NCI-H128 (cell line): ENCODE data around the gene MAP3K6.

Experiments used
- DNase-seq: peaks from one replicate; lab custom pipeline; 2025; ENCODE audit not compliant: unreplicated experiment; lab: John Stamatoyannopoulos, UW

The MAP3K6 gene

DNA sequence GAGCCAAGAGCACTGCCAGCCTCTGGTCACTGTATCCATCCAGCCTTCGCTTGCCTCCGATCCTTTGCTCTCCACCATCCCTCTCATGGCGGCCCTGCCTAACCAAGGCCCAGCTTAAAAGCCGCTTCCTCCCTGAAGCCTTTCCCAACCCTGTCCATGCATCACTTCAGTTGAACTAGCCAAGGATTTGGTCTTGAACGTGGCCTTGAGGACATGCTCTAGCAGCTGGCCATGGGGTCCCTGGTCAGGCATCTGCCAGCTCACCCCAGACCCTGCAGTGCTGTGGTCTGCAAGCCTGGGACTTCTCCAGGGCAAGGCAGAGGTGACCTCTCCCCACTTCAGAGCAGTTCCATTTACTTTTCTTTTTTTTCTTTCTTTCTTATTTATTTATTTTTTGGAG, 30.0 kb downstream of the MAP3K6 start:
- DNase-seq: no peak

DNA sequence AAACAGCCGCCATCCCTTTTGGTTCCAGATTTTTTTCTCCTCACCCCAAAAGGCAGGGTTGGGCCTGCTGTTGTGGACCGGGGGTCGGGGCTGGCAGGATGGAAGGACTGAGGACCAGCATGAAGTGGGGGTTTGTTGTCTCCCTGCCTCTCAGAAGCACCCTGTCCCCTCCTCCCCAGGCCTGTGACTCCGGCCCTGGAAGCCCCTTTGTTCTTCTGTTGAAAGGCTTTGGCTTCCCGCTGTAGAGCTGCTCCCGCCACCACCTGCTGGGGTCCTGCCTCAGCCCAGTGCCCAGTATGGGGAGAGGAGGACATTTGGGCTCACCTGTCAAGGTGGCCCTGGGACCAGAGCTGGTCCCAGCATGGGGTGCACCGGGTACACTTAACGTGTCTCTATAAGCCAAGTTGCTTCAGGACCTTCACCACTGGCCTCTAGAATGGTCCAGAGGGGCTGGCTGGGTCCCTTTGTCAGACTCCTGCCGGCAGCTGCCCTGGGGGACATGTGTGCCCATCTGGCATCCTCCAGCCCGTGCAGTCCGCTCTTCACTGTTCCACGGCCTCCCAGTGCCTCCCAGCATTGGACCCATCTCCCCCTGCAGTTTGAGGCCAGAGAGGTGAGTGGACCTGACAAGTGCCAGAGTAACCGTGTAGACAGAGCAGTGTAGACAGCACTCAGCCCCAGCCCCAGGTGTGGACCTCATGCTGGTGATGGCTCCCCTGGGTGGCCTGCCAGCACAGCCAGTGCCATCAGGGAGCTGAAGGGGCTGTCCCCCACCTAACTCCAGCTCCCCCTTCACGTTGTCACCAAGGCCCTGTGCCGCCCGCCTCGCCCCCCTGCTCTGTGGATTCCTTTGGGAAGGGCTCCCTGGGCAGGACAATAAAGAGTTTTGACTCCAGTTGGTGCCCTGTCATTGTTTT, 31.0 kb downstream of the MAP3K6 start:
- DNase-seq: no peak

DNA sequence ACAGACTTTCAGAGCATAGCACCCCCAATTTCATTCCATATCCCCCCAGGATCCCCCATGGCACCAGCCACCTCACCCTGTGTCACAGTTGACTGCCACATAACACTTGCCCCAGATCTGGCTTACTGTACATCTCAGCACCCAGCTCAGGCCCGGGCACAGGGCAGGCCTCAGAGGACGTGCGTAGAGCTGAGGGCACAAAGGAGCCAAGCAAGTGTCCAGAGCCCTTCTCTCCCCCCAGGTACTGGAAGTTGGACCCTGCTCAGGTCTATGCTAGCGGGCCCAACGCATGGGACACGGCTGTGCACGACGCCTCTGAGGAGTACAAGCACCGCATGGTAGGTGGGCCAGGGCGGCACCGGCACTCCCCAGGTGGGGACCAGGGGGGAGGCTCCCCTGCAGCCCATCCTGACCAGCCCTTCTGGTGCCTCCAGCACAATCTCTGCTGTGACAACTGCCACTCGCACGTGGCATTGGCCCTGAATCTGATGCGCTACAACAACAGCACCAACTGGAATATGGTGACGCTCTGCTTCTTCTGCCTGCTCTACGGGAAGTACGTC, 33.0 kb downstream of the MAP3K6 start:
- no peak for DNase-seq

DNA sequence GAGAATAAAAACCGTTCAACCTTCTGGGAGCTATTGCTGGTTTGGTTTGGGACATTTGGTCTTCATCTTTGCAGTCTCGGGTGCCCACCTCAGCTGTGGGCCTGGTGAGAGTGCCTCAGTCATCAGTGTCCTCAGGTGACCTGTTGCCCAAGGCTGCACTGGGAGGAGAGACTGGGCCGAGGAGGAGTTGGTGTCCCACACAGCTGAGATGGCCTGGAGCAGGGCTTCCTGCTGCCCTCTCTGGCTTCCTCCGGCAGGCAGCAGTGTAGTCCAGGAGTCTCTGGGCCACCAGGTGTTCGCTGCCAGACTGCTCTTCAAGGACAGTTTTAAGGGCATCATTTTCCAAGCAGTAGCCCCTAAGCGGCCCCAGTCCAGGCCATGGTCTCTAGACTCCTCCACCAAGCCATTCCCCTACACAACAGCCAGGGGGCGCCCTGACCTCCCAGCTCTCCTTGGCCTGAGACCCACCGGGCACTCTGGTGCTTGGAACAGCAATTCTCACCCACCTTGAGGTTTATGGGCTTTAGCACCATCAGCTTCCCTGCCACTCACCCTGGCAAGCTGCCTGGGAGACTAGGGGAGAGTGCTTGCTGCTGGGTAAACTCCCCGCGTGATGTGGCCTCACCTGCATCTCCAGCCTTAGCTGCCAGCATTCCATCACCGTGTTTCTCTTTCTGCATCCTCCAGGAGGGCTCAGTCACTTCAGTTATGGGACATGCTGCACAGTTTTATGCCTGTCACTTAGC, 34.1 kb downstream of the MAP3K6 start:
- DNase-seq: peak; percentile 35

DNA sequence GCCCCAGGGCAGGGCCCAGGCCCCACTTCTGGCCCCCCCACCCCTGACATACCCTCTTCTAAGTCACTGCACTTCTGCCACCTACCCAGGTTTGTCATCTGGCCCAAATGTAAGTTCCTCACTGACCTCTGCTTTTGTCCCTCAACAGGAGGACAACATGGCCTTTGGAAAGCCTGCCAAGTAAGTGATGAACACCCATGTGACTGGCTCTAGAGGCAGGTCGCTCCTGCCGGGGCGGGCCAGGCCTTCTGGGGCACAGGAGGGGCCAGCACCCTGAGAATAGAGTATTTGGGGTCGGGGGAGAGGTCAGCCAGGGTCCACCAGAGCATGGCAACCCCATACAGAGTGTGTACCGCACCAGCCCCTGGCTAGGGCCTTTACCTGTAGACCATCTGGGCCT, 34.8 kb downstream of the MAP3K6 start:
- no peak for DNase-seq

DNA sequence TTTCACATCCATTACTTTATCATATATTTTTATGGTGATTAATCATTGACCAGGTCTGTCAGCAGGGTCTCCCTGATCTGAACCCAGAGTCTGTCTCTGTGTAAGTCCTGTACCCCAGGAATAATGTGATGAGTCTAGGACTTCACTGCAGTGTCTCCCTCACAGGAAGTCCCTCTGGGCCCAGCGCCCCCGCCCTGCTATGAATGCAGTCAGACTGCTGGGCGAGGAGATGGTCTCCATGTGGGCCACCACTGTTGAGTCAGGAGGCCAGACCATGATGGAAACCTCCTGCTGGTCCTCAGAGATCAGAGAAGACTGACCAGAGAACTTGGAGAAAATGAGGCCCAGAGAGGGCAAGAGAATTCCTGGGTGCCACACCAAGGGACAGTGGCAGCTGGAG, 35.3 kb downstream of the MAP3K6 start:
- no peak for DNase-seq

DNA sequence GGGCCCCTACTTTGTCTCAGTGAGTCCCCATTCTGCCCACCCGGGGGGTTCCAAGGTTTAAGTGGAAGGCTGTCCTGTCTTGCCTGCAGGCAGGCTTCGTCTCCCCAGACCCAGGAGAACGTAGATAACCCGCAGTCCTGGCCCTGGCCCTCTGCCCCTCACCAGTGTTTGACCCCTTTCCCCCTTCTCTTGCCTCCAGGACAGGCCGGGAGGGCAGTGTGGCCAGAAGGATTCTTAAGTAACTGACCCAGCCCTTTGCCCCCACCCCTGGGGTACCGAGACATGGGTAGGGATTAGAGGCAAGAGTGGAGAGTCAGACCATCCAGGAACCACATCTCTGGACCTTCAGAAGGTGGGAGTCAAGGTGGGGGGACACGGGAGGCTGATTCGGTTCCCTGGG, 36.0 kb downstream of the MAP3K6 start:
- no peak for DNase-seq

DNA sequence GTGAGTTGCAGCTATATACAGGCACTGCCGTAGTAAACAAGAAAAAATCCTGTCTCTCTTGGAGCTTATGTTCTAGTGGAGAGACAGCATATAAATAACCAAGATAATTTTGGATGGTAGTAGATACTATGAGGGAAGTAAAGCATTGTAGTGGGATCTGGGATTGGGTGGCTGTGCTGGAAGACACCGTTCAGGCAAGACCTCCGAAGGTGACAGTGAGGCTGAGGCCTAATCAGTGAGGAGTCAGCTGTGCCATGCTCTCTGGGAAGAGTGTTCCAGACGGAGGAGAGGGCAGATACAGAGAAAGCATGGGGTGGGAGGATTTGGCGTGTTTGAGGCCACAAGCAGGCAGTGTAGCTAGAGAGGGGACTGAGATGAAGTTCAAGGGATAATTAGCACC, 38.8 kb downstream of the MAP3K6 start:
- no peak for DNase-seq

DNA sequence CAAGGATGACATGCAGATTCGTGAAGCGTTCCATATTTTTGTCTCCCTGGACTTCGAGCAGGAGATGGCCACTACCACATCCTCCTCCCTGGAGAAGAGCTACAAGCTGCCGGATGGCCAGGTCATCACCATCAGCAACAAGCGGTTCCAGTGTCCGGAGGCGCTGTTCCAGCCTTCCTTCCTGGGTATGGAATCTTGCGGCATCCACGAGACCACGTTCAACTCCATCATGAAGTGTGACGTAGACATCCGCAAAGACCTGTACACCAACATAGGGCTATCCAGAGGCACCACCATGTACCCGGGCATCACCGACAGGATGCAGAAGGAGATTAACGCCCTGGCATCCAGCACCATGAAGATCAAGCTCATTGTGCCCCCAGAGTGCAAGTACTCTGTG, 41.5 kb downstream of the MAP3K6 start:
- DNase-seq: no peak

DNA sequence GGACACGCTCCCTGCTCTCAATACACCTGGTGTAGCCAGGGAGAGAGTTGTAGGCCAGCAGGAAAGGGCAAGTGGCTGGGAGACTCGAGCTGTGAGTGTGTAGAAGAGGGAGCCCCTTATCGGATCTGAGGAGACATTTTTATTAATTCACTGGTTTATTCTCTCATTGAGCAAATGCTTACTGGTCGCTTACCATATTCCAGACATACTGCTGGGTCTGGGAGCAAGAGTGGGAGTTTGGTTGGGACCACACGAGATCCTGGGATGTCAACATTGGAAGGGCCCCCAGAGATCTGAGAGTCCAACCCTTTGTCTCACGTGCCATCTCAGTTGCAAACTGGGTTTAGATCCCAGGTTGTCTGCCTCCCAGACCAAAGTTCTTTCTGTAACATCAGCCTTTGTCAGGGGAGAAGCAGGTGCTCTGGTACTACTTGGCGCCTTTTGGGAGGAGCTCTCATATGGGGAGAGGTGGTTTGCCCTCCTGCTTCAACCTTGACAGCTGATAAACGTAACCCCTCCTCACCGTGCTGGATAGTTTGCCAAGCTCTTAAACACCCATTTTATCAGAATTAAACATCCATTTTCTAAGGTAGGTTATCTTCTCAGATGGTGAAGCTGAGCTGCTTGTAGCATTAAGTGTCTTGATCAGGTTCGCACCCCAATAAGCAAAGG, 44.1 kb downstream of the MAP3K6 start:
- no peak for DNase-seq

DNA sequence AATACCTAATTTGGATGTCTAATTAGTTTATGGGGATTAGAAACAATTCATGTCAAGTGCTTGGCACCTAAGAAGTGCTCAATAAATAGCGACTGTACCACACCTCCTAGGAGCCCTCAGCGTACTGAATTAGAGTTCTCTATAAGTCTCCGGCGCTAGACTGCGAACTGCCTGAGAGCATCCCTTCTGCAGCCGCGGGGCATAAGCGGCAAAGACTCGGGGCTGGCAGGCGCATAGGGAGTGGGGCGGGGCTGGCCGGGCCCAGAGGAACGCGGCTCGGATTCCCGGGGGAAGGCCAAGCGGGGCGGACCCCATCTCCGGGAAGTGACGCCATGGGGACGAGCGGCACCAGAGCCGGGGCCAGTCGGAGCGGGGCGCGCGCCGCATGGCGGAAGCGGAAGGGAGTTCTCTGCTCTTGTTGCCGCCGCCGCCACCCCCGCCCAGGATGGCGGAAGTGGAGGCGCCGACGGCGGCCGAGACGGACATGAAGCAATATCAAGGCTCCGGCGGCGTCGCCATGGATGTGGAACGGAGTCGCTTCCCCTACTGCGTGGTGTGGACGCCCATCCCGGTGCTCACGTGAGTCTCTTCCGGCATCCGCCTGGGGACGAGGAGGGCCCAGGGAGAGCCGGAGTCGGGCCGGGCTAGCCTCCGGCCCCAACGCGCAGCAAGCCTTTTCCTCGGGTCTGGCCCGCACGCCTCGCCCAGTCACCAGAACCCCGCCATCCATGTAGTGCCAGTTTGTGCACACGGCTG, 44.8 kb downstream of the MAP3K6 start, which contains the start of gene TMEM222:
TSS of gene TMEM222 (plus strand) at position 351 of the 756 bp plus-strand sequence. CDS start at position 386, 35 bp downstream.
- DNase-seq: peak; percentile 99

DNA sequence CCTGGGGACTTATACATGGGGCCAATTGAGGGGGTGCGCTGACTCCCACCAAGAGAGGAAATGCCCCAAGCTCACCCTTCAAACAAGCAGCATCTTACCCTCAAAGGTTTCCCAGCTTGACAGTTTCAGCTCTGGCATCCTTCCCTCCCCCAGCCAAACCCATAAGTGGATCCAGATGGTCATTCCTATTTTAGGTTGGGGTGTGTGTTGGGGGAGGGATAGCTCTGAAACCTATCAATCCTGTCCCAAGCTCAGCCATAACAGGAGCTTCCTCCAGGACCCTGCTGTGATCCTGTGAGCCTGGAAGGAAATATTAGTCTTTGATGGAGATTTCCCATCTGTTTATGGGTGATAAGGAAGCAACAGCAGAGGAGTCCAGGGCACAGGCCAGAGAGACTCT, 48.2 kb downstream of the MAP3K6 start:
- DNase-seq: no peak

DNA sequence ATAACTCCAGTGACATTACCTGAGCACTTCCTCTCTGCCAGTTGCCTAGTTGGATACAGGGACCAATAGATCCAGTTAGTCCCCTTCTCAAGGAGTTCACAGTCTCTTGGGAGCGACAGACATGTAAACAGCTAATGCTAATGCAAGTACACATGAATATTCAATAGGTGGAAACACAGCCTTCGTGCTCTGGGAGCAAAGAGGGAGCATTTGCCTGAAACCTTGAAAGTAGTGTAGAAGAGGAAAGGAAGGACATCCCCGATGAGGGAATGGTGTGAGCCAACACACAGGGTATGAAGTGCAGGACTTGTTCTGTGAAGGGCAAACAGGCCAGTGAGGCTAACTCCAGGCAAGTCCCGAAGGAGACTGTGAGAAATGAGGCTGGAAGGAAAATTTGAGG, 48.6 kb downstream of the MAP3K6 start:
- DNase-seq: no peak

DNA sequence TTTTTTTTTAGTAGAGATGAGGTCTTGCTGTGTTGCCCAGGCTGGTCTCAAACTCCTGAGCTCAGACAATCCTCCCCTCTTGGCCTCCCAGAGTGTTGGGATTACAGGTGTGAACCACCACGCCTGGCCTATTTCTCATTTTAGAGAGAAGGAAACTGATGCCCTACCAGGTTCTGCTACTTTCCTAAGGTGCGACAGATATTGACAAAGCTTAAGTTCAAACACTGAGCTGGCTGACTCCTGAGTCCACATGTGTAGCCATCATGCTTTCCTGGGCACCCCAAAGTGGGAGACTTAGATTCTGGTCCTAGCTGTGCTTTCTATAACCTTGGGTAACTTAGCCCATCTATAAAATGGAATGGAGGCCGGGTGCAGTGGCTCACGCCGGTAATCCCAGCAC, 49.9 kb downstream of the MAP3K6 start:
- DNase-seq: no peak

DNA sequence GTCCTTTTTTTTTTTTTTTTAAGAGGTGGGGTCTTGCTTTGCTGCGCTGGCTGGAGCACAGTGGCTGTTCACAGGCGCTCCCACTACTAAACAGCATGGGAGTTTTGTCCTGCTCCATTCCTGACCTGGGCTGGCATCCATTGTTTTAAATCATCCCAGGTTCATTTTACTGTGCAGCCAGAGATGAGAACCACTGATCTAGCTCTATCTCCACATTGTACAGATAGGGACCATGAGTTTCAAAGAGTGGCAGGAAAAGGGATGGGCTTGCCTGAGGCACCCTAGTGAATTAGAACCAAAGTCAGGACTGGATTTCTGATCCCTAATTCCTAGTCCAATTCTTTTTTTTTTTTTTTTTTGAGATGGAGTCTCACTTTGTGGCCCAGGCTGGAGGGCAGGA, 52.0 kb downstream of the MAP3K6 start:
- no peak for DNase-seq

DNA sequence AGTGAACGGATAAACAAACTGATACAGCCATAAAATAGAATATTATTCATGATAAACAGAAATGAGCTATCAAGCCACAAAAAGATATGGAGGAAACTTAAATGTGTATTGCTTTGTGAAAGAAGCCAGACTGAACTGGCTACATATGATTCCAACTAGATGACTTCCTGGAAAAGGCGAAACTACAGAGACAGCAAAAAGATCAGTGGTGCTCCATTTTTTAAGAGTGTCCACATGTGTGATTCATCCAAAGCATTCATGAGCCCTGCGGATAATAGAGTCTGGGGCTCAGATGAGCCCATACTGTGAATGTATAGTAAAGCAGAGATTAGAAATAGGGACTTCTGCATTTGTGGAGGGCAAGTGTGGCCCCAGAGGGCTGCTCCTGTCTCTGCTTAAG, 52.6 kb downstream of the MAP3K6 start:
- no peak for DNase-seq

DNA sequence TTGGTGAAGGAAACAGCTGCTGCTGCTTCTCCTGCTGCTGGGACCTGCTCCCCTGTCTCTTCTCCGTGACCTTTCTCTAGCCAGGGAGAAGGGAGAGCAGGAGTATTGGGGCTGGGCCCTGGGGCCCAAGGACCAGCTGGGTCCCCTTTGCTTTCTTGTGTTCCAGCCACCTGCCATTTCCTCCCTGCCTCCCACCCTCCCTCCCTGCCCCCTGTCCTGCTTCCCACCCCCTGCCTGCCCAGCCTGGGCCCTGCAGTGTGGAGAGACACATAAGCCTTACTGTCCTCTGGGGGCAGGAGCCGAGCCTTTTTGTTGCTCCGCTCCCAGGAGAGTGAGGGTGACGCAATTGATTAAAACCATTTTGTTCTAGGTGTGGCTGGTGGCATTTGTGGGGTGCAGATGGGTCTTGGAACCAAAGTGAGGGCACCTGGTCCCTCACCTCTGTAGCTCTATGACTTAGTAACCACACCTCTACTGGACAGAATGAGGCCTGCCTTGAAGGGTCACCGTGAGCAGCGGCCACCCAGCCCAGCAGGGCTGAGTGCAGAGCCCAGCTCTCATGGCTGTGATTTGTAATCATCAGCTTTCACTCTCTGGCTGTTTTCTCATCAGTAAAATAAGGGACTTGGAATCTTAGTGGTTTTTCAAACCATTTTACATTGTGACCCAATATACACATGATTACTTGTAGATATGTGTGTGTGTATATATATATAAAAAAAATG, 58.7 kb downstream of the MAP3K6 start:
- DNase-seq: no peak

DNA sequence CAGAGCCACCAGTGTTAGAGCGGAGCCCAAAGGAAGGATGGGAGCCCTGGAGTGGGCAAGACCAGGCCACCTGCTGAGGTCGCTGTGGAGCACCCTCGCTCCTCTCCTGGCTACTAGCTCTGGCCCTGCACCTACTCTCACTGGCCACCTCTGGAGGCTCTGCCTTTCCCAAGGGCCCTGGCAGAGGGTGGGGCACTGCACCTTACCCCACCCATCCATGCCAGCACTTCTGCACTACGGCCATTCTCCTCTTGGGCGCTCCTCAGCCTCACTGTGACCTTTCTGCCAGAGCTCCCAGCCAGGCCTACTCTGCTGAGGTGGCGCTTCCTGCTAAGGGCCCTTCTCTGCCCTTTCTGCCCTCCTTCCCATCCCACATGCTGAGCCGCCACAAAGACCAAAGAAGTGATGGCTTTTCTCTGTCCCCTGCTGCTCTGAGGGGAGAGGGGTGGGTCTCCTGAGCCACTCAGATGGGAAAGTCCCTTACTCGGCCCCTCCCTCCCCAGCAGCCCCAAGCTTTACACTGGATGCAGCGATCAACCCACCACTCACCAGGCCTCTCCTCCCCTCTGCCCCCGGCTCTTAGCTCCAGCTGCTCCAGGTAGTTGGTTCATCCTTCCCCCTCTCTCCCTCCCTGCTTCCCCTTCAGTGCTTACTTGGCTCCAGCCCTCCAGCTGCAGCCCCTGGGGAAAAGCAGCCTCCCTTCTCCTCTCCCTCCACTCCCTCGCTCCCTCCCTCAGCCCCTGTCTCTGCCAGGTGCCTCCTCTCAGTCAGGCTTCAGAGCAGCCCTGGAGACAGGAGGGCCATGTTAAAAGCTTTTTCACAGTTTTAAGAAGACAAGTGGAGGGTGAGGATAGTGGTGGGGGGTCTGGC, 59.6 kb downstream of the MAP3K6 start:
- peak; percentile 46 for DNase-seq

DNA sequence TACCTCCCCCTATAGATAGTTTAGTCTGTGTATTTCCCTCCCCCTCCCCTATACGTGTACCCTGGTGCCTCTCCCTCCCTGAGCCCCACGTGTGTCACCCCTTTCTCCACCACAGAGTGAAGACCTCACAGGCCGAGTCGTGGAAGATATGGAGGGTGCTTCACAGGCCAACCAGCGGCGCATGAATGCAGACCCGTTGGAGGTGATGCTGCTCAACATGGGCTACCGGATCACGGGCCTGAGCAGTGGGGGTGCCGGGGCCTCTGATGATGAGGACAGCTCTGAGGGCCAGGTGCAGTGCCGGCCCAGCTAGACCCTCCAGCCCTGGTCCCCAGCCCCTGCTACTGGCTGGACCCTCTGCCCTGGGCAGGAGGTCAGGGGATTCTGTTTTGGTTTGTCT, 60.7 kb downstream of the MAP3K6 start:
- DNase-seq: no peak
